ENCODE measurements around the gene COL18A1. TPM values are rescaled to one million over a fixed set of nuclear protein-coding genes. Genes with fewer than 3 reads are reported as not detected.

The COL18A1 gene
- total and polyA plus RNA-seq, 2 donors (not counting 1 experiment from before 2014, with no cell fraction given), result 15.6 to 24.7 TPM

DNA sequence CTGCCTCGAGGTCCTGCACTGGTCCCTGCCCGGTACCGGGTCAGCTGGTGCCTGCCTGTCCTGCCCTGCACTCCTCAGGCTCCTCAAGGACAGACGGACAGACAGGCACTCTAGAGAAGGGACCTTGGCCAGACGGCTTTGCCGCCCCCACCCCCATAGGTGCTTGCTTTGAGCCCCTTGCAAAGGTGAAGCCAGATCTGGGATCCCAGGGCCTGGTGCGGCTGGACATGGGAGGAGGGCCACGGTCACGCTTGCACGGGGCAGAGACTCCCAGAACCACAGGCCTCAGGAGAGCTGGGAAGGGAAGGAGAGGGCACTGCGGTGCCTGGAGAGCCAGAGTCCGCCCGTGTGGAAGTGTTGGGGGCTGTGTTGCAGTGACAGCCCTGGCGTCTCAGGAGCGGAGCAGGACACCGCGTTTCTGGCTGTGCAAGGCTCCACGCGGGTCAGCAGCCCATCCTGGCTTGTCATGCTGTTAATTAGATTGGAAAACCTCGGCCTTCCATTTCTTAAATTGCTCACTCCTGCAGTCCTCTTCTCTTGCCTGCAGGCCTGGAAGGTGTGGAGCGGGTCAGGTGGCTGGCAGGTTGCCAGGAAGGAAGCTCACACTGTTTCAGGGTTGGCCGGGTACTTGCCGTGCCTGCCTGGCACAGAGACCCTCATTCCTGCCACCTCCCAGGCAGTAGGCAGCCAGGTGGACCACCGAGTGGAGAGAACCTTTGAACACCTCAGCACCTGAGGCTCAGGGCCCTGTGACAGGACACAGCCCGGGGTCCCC lies 16.3 kb downstream of the COL18A1 start:
- Histone ChIP-seq H3K4me1 (ENCODE audit: control insufficient read depth in 2 of 2, insufficient read depth in 2 of 2, low read length in 2 of 2) (no peaks in the 10 kb centered on the region), H3K36me3 (replicated peaks in 1 of 2; ENCODE audit: control extremely low read depth in 1 of 2, control insufficient read depth in 1 of 2, extremely low read depth in 1 of 2, insufficient read depth in 2 of 2, low read length in 1 of 2) (no peaks in the 10 kb centered on the region), H4K20me1 (ENCODE audit: control insufficient read depth, insufficient read depth, low read length, poor library complexity, severe bottlenecking) (no peaks in the 10 kb centered on the region), H3K9ac (ENCODE audit: low read length) (no peak overlapping the region), H3K4me2 (replicated peaks; ENCODE audit: low read depth, low read length, poor library complexity, severe bottlenecking) (no peak overlapping the region), H3K27ac (ENCODE audit: low read length in 2 of 2) (no peak overlapping the region), H3K79me2 (ENCODE audit: control insufficient read depth, insufficient read depth, low read length) (no peaks in the 10 kb centered on the region), H3K9me3 (ENCODE audit: control extremely low read depth in 1 of 3, control insufficient read depth in 2 of 3, insufficient read depth in 1 of 3, low read length in 2 of 3) (no peaks in the 10 kb centered on the region), H3K4me3 (ENCODE audit: control extremely low read depth in 1 of 5, extremely low read depth in 1 of 5, insufficient read depth in 1 of 5, low read depth in 2 of 5, low read length in 4 of 5) (no peak overlapping the region), H2AFZ (ENCODE audit: insufficient read depth, low read depth, low read length, poor library complexity, severe bottlenecking) (no peak overlapping the region), H3K27me3 (replicated peaks in 1 of 4; ENCODE audit: control extremely low read depth in 1 of 4, control insufficient read depth in 3 of 4, insufficient read depth in 4 of 4, low read length in 3 of 4) (no peaks in the 10 kb centered on the region)
- WGBS (ENCODE audit: insufficient coverage), result 80% methylated on average over 25 of the region's 25 CpGs
- Mint-ChIP-seq H3K9me3 (ENCODE audit: insufficient read depth) (no peaks in the 10 kb centered on the region), H3K27ac (no peak overlapping the region), H3K4me3 (no peak overlapping the region), H3K4me1 (no peaks in the 10 kb centered on the region), H3K27me3 (peaks cover 11% of the 10 kb centered on the region)
- TF ChIP-seq EZH2 (IDR thresholded peaks at IDR 0.05; ENCODE audit: borderline replicate concordance, insufficient read depth, low read depth, low read length, poor library complexity, severe bottlenecking), result no peak
- TF ChIP-seq, protein P1, sequence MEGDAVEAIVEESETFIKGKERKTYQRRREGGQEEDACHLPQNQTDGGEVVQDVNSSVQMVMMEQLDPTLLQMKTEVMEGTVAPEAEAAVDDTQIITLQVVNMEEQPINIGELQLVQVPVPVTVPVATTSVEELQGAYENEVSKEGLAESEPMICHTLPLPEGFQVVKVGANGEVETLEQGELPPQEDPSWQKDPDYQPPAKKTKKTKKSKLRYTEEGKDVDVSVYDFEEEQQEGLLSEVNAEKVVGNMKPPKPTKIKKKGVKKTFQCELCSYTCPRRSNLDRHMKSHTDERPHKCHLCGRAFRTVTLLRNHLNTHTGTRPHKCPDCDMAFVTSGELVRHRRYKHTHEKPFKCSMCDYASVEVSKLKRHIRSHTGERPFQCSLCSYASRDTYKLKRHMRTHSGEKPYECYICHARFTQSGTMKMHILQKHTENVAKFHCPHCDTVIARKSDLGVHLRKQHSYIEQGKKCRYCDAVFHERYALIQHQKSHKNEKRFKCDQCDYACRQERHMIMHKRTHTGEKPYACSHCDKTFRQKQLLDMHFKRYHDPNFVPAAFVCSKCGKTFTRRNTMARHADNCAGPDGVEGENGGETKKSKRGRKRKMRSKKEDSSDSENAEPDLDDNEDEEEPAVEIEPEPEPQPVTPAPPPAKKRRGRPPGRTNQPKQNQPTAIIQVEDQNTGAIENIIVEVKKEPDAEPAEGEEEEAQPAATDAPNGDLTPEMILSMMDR (IDR thresholded peaks at IDR 0.05), result no peak
- ChIA-PET POLR2A (no interaction called here), CTCF (interaction anchor here (1.4 kb wide), 1 partner anchor 283 kb away, joined by 4 read pairs; no protein-coding TSS in a partner anchor)
- intact Hi-C loops (cut with micrococcal nuclease), result no loop called here
- ATAC-seq (ENCODE audit: low read depth), result no peak
- no peak for DNase-seq
